SU-DHL-6 (cell line): ENCODE measurements around the gene ACO2.

Experiments
- H2AFZ ChIP-seq: fragments of 200-600 bp; sonication (generic); 2 replicates; pipeline ENCODE4 v1.6.1; 2014; ENCODE audit warnings: low read depth, mild to moderate bottlenecking, moderate library complexity, mixed read lengths, antibody characterized with exemption, low read length; ENCODE audit not compliant: severe bottlenecking
- H3F3A ChIP-seq: fragments of 200-600 bp; shearing (Covaris generic); 2 replicates; pipeline ENCODE4 v1.6.0; 2016; ENCODE audit warnings: antibody characterized with exemption, mild to moderate bottlenecking; ENCODE audit not compliant: insufficient read depth
- H3K27ac ChIP-seq: fragments of 200-600 bp; sonication (generic); 2 replicates; pipeline ENCODE4 v1.5.1; 2016; ENCODE audit warnings: low read depth, mild to moderate bottlenecking, low read length, moderate library complexity, mixed read lengths
- H3K27me3 ChIP-seq: fragments of 200-600 bp; sonication (generic), shearing (Covaris generic); 2 replicates; pipeline ENCODE4 v1.6.0; 2014; ENCODE audit warnings: mild to moderate bottlenecking, low read length
- H3K36me3 ChIP-seq: fragments of 200-600 bp; sonication (generic); 2 replicates; pipeline ENCODE4 v1.6.1; 2014; ENCODE audit warnings: mild to moderate bottlenecking, low read length, mixed read lengths
- H3K4me2 ChIP-seq: fragments of 300-600, 200-600 bp; shearing (Covaris generic), sonication (generic); 2 replicates; pipeline ENCODE4 v1.6.0; 2014; ENCODE audit warnings: low read length, low read depth, mild to moderate bottlenecking; ENCODE audit not compliant: poor library complexity, severe bottlenecking
- H3K4me3 ChIP-seq: fragments of 200-600 bp; sonication (generic); 2 replicates; pipeline ENCODE4 v1.5.1; 2014; ENCODE audit warnings: antibody characterized with exemption, low read length, mild to moderate bottlenecking, mixed read lengths; ENCODE audit not compliant: insufficient read depth, poor library complexity, severe bottlenecking
- H3K79me2 ChIP-seq: fragments of 200-600 bp; sonication (generic); 2 replicates; pipeline ENCODE4 v1.6.1; 2014; ENCODE audit warnings: mild to moderate bottlenecking, low read length, moderate library complexity; ENCODE audit not compliant: insufficient read depth
- H3K9ac ChIP-seq: fragments of 200-600 bp; sonication (generic); 2 replicates; pipeline ENCODE4 v1.7.0; 2014; ENCODE audit warnings: mild to moderate bottlenecking, low read length
- H3K9me2 ChIP-seq: fragments of 200-600 bp; sonication (generic); replicated peaks from 2 replicates; pipeline ENCODE4 v1.6.1; 2014; ENCODE audit warnings: low read length; ENCODE audit not compliant: insufficient read depth
- H3K9me3 ChIP-seq: fragments of 200-600 bp; sonication (generic); 2 replicates; pipeline ENCODE4 v1.6.1; 2014; ENCODE audit warnings: low read length, mixed read lengths; ENCODE audit not compliant: insufficient read depth
- H4K20me1 ChIP-seq: fragments of 200-600 bp; sonication (generic); 2 replicates; pipeline ENCODE4 v1.6.1; 2014; ENCODE audit warnings: low read depth, mild to moderate bottlenecking, antibody characterized with exemption, low read length, moderate library complexity, mixed read lengths
- CTCF ChIP-seq: fragments of 200-600 bp; sonication (generic); IDR thresholded peaks from one replicate; pipeline ENCODE4 v1.5.1; 2017; ENCODE audit warnings: antibody characterized with exemption, mild to moderate bottlenecking, low read length, moderate library complexity; ENCODE audit not compliant: insufficient read depth, poor library complexity, severe bottlenecking
- EZH2phosphoT487 ChIP-seq: fragments of 200-600 bp; sonication (generic), shearing (Covaris generic); conservative IDR thresholded peaks from 2 replicates; pipeline ENCODE4 v1.6.1; 2018; ENCODE audit warnings: mild to moderate bottlenecking, antibody characterized with exemption, low read length, moderate library complexity, mixed read lengths

Gene ACO2

DNA sequence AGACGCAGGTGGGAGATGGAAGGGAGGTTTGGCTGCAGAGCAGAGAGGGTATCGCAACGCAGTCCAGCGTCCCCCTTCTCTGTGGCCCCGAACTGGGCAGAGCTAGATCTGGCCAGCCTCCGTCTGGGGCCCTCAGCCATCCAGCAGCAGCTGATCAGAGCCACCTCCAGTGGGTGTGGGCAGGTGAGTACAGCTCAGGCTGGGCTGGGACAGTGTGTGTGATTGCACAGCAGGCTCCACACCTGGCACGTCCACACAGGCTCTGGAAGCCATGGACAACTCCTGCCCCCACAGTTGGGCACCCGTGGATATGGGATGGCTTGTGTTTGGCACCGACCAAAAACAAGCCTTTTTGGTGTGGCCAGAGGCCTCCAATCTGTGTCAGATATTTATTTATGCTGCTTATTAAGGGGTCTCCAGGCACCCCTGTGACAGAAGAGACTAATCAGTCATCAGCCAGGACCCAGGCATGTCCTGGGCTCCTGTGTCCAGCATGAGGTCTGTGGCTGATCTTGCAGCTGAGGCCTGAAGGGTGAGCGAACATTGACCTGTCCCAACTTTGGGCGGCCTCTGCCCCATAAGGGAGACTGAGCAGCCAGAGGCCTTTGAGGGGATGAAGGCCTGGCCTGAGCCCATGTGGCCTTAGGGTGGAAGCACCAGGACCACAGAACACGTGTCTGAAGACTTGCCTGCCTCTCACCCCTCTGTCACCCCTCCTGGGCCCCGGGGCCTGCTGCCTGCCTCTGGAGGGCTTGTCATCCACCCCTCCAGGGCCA, 56.7 kb downstream of the ACO2 start:
- Histone ChIP-seq H3K27ac (no peak overlapping the region), H3K9ac (no peak overlapping the region), H3F3A (0 out of 2 replicates have a peak, but pooled peaks cover 5% of the 10 kb centered on the region), H3K79me2 (no peaks in the 10 kb centered on the region), H3K4me3 (no peak overlapping the region), H3K4me2 (no peak overlapping the region), H3K27me3 (no peaks in the 10 kb centered on the region), H3K9me3 (no peaks in the 10 kb centered on the region), H4K20me1 (no peaks in the 10 kb centered on the region), H2AFZ (no peak overlapping the region), H3K36me3 (no peaks in the 10 kb centered on the region), H3K9me2 (no peaks in the 10 kb centered on the region)
- TF ChIP-seq CTCF, result no peak
- no peak for TF ChIP-seq EZH2phosphoT487

- H3K79me2 ChIP-seq, result no peaks in the 10 kb centered on the region
- no peak for TF ChIP-seq CTCF
- no peaks in the 10 kb centered on the region for H3K9me2 ChIP-seq
- no peak overlapping the region for H2AFZ ChIP-seq
- H3K27ac ChIP-seq, result no peak overlapping the region
- no peak overlapping the region for H3K4me2 ChIP-seq
- H3K27me3 ChIP-seq, result no peaks in the 10 kb centered on the region
- no peak overlapping the region for H3K9ac ChIP-seq
- H3F3A ChIP-seq, result 0 out of 2 replicates have a peak, but pooled peaks cover 5% of the 10 kb centered on the region
- H3K9me3 ChIP-seq, result no peaks in the 10 kb centered on the region
- no peaks in the 10 kb centered on the region for H4K20me1 ChIP-seq
- H3K4me3 ChIP-seq, result no peak overlapping the region
- no peaks in the 10 kb centered on the region for H3K36me3 ChIP-seq
Observed at GRCh38 chr22:41526226-41526829, 57.4 kb downstream of the ACO2 start.

- Histone ChIP-seq H3K4me2 (no peak overlapping the region), H3K9ac (no peak overlapping the region), H4K20me1 (no peaks in the 10 kb centered on the region), H3F3A (0 out of 2 replicates have a peak, but pooled peaks cover 5% of the 10 kb centered on the region), H3K79me2 (no peaks in the 10 kb centered on the region; the same call in 1 of the 2 replicates), H3K9me2 (no peaks in the 10 kb centered on the region), H2AFZ (no peak overlapping the region), H3K36me3 (no peaks in the 10 kb centered on the region), H3K9me3 (no peaks in the 10 kb centered on the region), H3K27me3 (no peaks in the 10 kb centered on the region), H3K27ac (no peak overlapping the region), H3K4me3 (no peak overlapping the region)
- TF ChIP-seq CTCF (peak; percentile 96), EZH2phosphoT487 (no peak)
Observed at GRCh38 chr22:41526830-41527799, 58.2 kb downstream of the ACO2 start.
